NT2/D1 (cell line): ENCODE data around the gene CBX2.

Source experiments
- YY1 ChIP-seq: IDR thresholded peaks from 2 replicates; pipeline ENCODE4 v1.6.1; 2011; ENCODE audit not compliant: insufficient read length, insufficient read depth
- ZNF274 ChIP-seq: IDR thresholded peaks from 2 replicates; pipeline ENCODE4 v1.6.1; 2011; ENCODE audit warnings: mild to moderate bottlenecking, low read depth, low read length

- TF ChIP-seq ZNF274 (no peak), YY1 (no peak)
These were observed 10.5 kb downstream of the CBX2 start for GRCh38 chr17:79788455-79788854.
